T-helper 2 cell treated with Interferon-gamma antibody and Interleukin-4, amounts not matched to agents 100 ng/mL and 5 ng/mL, for 36 hours (primary cell): Measurements from ENCODE around the gene TEAD1. TPM values are rescaled to one million over a fixed set of nuclear protein-coding genes. Genes with fewer than 3 reads are reported as not detected.

Source experiments
- intact Hi-C: fragments of 100-400 bp; cut with micrococcal nuclease; formaldehyde crosslinking; loops from one replicate; pipeline ENCODE4 v1.15.1; 2023
- total RNA-seq: library from RNA; stranded (reverse); gene quantifications from 2 replicates; pipeline ENCODE4 v1.2.3, GENCODE V29; 2022

TEAD1 gene
- total RNA-seq, 1 donor from 2014 or later = 0.18 TPM

GRCh38 chr11:12829540-12830314, 155.5 kb downstream of the TEAD1 start:
- intact Hi-C loops = no loop called here

DNA sequence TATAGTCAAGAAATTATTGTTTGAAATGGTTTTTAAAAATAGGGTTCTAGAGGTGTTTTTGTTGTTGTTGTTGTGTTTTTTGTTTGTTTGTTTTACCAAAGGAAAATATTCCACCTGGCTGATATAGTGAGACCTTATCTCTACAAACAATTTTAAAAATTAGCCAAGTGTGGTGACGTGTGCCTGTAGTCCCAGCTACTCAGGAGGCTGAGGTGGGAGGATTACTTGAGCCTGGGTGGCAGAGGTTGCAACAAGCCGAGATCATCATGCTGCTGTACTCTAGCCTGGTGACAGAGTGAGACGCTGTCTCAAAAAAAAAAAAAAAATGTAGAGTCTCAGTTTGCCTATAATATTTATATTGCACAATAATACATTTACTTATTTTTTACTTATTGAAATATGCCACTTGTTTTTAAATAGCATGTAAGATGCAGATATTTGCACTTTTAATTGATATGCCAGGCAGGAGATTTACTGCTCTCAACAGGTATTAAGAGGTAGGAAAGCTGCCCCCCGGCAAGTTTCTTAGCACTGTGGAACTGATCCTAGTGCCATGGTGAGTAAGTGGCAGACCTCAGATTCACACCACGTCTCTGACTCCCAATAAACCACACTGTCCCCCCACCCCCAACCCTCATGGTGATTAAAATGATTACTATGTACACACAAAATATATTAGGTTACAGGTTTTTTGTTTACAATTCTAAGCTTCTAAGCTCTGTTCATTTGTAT, 157.4 kb downstream of the TEAD1 start:
- intact Hi-C loops = no loop called here

DNA sequence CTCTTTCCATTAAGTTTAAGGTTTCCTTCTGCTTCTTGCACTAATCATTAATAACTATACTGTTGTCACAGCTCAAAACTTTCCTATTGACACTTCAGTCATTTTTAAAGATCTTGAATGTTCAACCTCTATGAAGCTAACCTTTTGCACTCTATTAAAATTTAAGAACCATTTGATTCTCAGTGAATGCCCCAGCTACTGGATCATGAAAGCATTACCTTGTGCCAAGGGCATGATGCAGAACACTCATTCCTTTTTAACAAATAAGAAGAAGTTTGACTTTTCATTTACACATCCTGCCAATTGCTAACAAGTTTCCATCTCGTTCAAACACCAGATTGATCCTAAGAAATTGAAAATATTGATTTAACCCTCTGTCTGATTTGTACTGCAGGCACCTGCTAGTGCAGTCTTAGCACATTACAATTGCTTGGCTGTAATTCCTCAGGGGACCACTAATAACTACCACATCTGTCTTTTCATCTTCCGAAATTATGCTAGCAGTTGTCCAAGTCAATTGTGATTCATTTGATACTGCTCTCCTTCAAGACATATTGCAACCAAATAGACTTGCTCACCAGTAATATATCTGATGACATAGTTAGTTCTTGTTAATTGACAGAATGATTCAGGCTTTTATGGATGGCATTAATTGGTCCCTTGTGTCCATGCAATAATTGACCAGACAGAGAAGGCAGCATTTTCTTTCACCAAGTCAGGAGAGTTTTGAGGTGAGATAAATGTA, 158.4 kb downstream of the TEAD1 start:
- intact Hi-C loops = no loop called here

DNA sequence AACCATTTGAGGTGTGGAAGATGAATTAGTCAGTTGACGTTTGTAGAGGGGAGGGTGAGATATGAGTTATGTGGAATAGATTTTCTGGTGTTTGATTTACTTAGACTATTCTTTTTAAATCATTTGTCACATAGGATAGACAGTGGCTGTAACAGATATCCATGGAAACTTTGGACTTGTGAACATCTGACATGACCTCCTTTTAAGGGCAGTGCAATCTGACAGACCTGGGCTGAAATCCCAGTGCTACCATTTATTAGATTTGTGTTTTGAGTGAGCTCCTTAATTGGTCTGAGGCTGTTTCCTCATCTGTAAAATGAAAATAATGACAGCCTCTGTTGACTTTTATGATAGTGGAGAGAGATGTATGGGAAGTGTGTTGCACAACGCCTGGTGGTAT, 159.9 kb downstream of the TEAD1 start:
- intact Hi-C loops = no loop called here

- intact Hi-C loops = no loop called here
These were observed 160.4 kb downstream of the TEAD1 start for GRCh38 chr11:12834630-12835029.

DNA sequence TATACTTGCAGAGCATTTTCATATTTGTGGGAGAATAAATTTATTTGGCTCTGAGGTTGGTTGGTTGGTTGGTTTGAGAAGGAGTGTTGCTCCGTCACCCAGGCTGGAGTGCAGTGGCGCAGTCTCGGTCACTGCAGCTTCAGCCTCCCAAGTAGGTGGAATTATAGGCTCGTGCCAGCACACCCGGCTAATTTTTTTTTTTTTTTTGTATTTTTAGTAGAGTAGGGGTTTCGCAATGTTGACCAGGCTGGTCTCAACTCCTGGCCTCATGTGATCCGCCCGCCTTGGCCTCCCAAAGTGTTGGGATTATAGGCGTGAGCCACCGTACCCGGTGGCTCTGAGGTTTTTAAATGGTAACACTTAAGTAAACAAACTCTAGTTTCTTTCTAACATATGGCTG, 161.1 kb downstream of the TEAD1 start:
- intact Hi-C loops = no loop called here

DNA sequence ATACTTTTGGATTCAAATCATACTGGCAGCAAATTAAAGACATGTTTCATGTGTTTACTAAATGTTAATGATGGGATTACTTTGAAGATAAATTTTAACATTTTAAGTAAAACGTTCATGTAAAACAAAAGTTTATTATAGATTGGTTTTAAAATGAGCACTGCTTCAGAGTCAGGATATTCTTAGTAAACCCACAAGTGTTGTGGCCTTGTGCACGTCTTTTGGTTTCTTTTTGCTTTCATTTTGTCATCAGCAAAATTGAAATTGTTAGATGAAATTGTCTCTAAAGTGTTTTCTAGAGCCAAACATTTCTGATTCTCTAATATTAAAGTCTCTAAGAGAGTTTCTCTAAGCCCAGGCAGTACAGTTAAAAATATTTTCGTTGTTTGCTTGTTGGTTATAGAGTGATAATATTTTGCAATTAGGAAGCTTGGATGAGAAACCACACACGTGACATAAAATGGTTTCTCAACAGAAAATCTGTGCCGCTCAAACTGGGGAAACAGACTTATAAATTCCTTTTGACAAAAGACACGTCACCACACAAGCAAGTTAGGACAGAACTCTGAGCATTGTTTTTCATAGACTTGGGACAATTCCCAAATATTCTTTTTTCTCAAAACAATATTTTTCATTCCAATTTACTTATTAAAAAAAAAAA, 164.4 kb downstream of the TEAD1 start:
- intact Hi-C loops = no loop called here

DNA sequence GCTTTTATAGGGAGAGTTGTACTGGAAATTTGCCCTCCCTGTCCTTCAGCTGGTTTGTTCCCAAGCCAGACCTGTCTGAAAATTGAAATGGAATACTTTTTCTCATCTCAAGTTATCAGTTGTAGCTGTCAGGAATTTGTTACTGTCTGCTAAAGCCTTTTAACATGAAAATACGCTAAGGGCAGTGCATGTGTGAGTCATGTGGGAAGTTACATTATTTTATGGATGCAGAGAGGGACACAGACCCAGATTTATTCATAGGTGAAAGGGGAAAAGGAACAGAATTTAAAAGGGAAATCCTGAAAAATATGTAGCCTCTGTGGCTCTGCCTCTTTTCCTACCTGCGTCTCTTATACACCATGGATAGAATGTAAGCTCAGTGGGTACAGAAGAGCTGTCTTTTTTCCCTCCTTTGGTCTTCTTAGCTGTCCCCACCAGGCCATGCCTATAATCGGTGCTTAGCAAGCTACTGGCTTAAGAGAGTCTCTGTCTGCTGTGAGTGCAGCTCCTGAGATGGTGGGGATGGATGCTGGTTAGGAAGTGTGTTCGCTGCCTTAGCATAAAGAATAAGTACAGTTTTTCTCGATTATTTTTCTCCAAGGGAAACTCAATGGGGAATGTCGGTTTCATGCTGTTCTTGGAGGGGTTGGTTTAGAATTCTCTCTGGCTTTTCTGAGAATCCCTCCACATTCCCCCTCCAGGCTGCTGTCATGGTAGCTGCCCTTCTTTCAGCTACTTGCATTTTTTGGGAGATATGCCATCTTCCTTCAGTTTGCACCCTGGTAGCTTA, 166.8 kb downstream of the TEAD1 start:
- intact Hi-C loops = no loop called here

GRCh38 chr11:12841946-12842630, 167.9 kb downstream of the TEAD1 start:
- intact Hi-C loops = no loop called here

DNA sequence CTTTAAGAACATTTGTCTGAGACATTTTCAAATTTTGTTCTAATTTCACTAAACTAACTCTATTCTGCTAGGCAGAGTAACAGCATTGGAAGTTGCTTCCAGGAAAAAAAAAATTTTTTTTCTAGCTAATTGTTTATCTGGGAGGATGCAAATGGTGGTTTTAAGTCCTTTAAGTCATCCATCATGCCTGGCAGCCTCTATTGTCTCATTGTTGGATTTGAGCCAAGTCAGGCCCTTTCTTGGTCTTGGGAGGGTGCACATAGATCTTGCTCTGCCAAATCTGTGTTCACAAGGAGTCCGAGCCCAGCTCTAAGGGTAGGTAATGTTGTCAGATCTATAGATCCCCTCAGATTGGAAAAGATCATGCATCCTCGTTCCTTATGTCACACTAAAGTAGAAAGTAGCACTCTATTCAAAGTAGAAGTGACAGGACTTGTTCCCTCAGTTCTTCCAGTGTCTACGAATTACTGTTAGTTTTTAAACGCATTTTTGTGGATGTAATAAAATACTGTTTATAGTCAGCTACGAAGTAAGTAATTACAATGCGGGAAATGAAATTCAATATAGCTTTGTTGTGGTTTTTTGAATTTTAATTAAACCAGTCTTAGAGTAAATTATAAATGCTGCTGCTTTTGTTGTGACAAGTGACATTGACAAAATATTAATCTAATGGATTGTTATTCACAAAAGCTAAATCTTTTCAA, 168.9 kb downstream of the TEAD1 start:
- intact Hi-C loops = no loop called here

DNA sequence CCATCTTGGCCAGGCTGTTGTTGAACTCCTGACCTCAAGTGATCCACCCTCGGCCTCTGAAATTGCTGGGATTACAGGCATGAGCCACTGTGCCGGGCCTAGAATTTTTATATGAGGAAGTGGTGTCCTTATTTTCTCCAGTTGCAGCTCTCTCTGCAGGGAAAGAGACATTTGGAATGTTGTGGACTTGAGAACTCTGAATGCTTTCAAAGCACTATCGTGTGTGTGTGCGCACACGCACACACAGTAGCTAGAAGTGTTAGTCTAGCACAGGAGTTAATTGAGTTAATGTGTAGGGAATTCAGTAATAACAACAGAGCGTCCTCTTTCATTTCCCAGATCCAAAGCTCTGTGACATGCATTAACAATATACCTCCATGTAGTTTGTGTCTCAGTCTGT, 170.9 kb downstream of the TEAD1 start:
- intact Hi-C loops = no loop called here

GRCh38 chr11:12845739-12846358, 171.6 kb downstream of the TEAD1 start:
- intact Hi-C loops = no loop called here

DNA sequence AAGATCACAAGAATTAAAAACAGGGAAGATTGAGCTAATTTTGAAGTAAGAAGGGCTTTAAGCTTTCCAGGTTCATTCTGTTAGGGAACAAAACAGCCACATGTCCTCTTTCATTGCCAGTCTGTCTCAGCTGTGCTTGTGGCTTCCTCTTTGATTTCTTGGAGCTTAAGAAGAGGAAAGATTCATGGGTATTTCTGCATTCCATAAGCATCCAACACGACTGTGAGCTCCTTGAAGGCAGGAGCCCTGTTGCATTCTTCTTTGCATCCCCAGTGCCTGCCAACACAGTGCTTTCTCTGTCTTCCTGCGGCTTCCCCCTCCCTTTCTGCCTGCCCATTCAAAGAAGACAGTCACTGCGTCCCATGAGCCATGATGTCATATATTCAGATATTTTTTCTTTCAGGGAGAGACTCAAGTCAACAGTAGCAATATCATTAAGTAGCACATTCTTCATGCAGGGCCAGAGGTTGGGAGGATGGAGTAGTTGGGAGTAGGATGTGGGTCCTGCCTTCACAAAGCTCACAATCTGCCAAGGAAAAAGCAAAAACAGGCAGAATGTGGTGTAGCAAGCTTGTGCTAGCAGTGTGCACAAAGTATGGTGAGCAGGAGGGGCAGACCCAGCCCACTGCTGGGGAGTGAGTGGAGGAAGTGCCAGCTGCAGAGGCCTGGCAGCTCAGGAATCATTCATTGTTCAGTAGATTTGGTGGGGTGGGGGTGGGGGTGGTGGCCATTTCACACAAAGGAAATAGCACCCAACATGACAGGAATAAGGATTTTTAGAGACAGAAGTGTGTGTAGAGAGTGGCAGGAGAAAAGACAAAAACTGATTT, 172.8 kb downstream of the TEAD1 start:
- intact Hi-C loops = no loop called here

DNA sequence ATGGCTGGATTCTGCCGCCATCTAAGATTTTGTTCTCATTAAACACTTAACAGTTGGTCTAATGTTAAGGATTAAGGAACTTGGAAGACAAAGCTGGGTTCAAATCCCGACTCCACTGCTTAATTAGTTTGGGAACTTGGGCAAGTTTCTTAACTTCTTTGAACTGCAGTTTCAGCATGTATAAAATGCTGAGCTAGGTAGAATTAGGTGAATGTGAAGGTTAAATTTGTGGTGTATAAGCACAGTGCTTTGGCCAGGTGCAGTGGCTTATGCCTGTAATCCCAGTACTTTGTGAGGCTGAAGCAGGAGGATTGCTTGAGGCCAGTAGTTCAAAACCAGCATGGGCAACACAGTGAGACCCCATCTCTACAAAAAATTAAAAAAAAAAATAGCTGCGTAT, 174.2 kb downstream of the TEAD1 start:
- intact Hi-C loops = no loop called here

DNA sequence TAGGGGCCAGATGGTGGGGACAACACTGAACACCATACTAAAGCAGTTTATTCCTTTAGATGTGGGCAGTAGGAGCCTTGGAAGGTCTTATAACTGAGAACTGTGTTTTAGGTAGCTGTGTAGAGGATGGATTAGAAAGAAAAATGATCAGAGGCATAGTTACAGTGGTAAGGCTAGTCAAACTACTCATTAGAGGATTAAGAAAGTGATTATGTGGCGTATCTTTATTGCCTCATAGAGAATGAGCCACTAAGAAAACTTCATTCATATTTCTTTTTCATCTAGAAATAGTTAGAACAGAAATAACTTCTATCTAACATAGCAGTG, 179.1 kb downstream of the TEAD1 start:
- intact Hi-C loops = no loop called here

DNA sequence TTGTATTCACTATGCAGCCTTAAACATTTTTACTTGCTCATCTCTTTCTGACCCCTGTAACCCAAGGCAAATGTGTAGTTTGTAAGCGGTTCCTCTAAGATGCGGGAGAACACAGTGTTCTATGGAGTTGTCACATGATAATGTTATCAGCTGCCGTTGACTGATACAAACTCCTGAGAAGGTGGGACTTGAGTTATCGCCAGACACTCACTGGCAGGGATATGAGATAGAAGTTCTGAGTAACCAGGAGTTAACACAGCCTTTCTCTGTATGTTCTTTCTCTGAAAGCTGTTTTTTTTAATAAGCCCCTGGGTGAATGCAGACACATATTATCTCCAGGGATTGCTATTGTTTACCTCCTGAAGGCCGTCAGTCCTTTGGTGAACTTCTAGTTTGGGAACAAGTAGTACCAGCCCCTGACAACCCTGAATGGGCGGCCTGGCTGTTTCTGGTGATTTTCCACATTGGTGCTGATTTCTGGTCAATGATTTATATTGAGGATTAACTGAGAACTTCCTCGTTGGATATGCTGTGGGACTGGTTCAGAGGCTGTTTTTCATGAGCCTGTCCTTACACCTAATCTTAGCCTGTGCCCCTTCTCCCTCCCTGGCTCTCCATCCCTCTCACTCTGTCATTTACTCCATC, 179.6 kb downstream of the TEAD1 start:
- intact Hi-C loops = no loop called here

DNA sequence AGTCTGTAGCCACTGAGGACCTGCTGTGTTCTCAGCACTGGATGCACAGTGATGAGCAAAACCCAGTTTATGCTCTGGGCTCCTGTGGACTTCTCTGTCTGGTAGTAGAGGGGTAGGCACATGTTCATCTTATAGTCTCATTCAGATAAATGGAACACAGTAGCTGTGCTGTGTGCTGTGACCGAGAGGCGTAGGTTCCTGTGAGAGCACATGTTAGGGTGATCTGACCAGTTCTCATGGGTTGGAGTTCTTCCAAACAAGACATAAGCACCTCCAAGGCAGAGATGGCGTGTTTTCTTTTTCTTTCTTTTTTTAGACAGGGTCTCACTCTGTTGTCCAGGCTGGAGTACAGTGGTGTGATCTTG, 180.1 kb downstream of the TEAD1 start:
- intact Hi-C loops = no loop called here

GRCh38 chr11:12854829-12855228, 180.6 kb downstream of the TEAD1 start:
- intact Hi-C loops = no loop called here
